Measurements from ENCODE around the gene ZSWIM8. TPM values are rescaled to one million over a fixed set of nuclear protein-coding genes. Genes with fewer than 3 reads are reported as not detected.
A peak's percentile ranks its signal among the peaks of the same experiment; 100 is the strongest.

The ZSWIM8 gene
- total RNA-seq, 4 donors from 2014 or later: 52.6 to 81.4 (median 78.9) TPM

DNA sequence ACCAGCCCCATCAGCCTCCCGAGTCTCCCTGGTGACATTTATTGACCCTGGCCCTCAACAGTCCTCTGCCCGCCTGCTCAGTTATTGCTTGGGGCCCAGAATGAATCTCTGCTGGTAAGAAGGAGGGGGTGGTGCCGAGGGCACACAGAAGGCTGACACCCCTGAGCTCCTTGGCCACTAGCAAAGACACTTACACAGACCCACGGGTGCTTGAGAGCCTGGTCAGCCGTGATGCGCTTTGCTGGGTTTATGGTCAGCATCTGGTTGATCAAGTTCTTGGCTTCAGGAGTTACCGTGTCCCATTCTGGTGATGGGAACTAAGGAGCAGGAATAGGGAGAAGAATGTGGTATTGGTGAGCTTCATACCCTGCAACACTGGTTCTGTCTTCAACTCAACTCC is 61.6 kb downstream of the ZSWIM8 start:
- Histone ChIP-seq H3K9me3 (no peaks in the 10 kb centered on the region), H3K4me3 (no peak overlapping the region), H3K27me3 (no peaks in the 10 kb centered on the region), H3K4me1 (peaks cover 11 to 14% of the 10 kb centered on the region in 2 donors), H3K27ac (no peak overlapping the region), H3K36me3 (peaks cover 0 to 41% of the 10 kb centered on the region in 2 donors)
- TF ChIP-seq, protein P1, sequence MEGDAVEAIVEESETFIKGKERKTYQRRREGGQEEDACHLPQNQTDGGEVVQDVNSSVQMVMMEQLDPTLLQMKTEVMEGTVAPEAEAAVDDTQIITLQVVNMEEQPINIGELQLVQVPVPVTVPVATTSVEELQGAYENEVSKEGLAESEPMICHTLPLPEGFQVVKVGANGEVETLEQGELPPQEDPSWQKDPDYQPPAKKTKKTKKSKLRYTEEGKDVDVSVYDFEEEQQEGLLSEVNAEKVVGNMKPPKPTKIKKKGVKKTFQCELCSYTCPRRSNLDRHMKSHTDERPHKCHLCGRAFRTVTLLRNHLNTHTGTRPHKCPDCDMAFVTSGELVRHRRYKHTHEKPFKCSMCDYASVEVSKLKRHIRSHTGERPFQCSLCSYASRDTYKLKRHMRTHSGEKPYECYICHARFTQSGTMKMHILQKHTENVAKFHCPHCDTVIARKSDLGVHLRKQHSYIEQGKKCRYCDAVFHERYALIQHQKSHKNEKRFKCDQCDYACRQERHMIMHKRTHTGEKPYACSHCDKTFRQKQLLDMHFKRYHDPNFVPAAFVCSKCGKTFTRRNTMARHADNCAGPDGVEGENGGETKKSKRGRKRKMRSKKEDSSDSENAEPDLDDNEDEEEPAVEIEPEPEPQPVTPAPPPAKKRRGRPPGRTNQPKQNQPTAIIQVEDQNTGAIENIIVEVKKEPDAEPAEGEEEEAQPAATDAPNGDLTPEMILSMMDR (IDR thresholded peaks at IDR 0.05 in 4 of 5, conservative IDR thresholded peaks at IDR 0.05 in 1 of 5): no peak
- TF ChIP-seq POLR2A (IDR thresholded peaks at IDR 0.05): no peak
- intact Hi-C loops (cut with DNase I; ENCODE audit: low total_unique reads): loop anchor here (5.0 kb wide), 1 partner anchor 235 kb away; no protein-coding TSS in a partner anchor
- DNase-seq (no peak), ATAC-seq (no peak)
- in situ Hi-C loops (cut with MboI; ENCODE audit: low sequenced_read_pairs in 4 of 4): loop anchor here in 3 of 4 donors (5.0 kb wide), 1 partner anchor 35 kb away; no protein-coding TSS in a partner anchor

DNA sequence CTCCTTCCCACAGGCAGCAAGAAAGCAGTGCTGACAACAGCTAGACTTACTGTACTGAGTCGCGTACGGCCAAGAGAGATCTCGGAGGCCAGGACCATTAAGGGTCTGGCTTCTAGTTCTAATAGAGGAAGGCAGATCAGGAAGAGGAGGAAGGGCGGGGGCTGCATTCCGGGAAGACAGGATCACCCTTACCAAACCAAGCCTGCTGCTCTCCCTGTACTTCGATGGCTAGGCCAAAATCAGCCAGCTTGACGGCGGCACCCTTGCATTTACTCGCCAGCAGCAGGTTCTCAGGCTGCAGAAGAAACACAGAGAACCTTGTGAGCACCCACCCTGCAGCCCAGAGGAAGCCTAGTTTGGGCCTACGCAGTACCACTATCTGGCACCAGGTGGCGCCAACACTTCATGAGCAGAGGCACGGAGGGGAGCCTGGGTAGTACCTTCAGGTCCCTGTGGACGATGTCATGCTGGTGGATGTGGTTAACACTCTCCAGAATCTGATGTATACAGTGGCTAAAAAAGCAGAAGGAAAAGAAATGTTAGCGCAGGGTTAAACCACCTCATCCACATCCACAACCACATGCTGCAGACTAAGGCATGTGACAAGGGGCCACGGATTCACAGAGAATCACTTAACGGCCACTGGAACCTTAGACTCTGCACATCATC is 63.5 kb downstream of the ZSWIM8 start:
- in situ Hi-C loops (cut with MboI; ENCODE audit: low sequenced_read_pairs in 4 of 4) (loop anchor here in 3 of 4 donors (5.0 kb wide), 1 partner anchor 33 kb away; no protein-coding TSS in a partner anchor), intact Hi-C loops (cut with DNase I; ENCODE audit: low total_unique reads) (loop anchor here (1.0 to 5.0 kb wide), 2 partner anchors 30 to 233 kb away; no protein-coding TSS in a partner anchor)
- Histone ChIP-seq H3K36me3 (peaks cover 0 to 42% of the 10 kb centered on the region in 2 donors), H3K9me3 (no peaks in the 10 kb centered on the region), H3K27me3 (no peaks in the 10 kb centered on the region), H3K4me3 (no peak overlapping the region), H3K27ac (peak overlapping the region; percentile 43 to 73 (median 44)), H3K4me1 (peaks cover 11 to 16% of the 10 kb centered on the region in 2 donors)
- peak; percentile 82 to 85 for ATAC-seq
- no peak for TF ChIP-seq POLR2A (IDR thresholded peaks at IDR 0.05)
- TF ChIP-seq, protein P1 (IDR thresholded peaks at IDR 0.05 in 4 of 5, conservative IDR thresholded peaks at IDR 0.05 in 1 of 5): peak; percentile 99 to 100 (median 100)
- peak; percentile 58 to 74 for DNase-seq

DNA sequence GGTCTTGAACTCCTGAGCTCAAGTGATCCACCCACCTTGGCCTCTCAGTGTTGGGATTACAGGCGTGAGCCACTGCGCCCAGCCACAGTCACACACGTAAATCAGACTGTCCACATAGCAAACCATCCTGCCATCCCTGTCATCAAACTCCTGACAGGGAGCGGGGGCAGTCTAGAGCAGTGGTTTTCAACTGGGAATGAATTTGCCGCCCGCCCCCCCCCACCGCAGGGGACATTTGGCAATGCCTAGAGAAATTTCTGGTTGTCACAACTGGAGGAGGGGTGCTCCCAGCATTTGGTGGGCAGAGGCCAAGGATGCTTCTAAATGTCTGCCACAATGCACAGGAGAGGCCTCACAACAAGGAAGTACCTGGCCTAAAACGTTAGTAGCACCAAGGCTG is 64.8 kb downstream of the ZSWIM8 start:
- no peak overlapping the region for H3K4me3 ChIP-seq
- no peaks in the 10 kb centered on the region for H3K9me3 ChIP-seq
- H3K27ac ChIP-seq: peak overlapping the region; percentile 43 to 73 (median 47)
- TF ChIP-seq, protein P1 (IDR thresholded peaks at IDR 0.05 in 4 of 5, conservative IDR thresholded peaks at IDR 0.05 in 1 of 5): no peak
- no peak for TF ChIP-seq POLR2A (IDR thresholded peaks at IDR 0.05)
- H3K36me3 ChIP-seq: peaks cover 0 to 42% of the 10 kb centered on the region in 2 donors
- peaks cover 16 to 17% of the 10 kb centered on the region in 2 donors for H3K4me1 ChIP-seq
- DNase-seq (no peak), ATAC-seq (no peak)
- in situ Hi-C loops (cut with MboI; ENCODE audit: low sequenced_read_pairs in 4 of 4): no loop called here
- no peaks in the 10 kb centered on the region for H3K27me3 ChIP-seq
- intact Hi-C loops (cut with DNase I; ENCODE audit: low total_unique reads): loop anchor here (2.0 kb wide), 1 partner anchor 17 kb away; no protein-coding TSS in a partner anchor

DNA sequence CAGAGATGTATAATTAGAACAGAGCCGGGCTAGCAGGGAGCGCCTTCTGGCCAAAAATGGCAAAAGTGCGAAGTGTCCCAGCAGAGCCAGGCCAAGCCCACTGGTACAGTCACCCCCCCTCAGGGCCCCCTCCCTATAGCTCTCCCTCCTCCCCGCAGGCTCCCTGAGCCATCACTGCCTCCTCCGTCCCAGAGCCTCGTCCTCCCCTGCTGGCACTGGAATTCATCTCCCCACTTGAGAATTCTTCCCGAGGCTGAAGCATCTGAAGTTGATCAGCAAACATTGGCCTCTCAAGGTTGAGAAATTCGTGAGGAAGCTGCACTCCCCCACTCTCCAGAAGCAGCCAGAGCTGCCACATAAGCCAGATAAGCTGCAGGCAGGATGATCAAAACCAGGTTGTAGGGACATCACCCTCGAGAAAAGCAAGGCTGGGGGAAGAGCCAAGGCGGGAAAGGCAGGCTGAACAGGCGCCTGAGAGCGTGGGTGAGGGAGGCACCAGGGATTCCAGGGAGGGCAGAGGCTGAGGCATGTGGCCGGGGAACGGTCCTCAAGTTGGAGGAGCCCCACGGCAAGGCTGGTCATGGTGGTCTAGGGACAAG is 65.6 kb downstream of the ZSWIM8 start:
- ATAC-seq: no peak
- peaks cover 16 to 17% of the 10 kb centered on the region in 2 donors for H3K4me1 ChIP-seq
- no peaks in the 10 kb centered on the region for H3K9me3 ChIP-seq
- in situ Hi-C loops (cut with MboI; ENCODE audit: low sequenced_read_pairs in 4 of 4): no loop called here
- TF ChIP-seq, protein P1 (IDR thresholded peaks at IDR 0.05 in 4 of 5, conservative IDR thresholded peaks at IDR 0.05 in 1 of 5): no peak
- TF ChIP-seq POLR2A (IDR thresholded peaks at IDR 0.05): no peak
- no peaks in the 10 kb centered on the region for H3K27me3 ChIP-seq
- intact Hi-C loops (cut with DNase I; ENCODE audit: low total_unique reads): loop anchor here (2.0 kb wide), 1 partner anchor 16 kb away; no protein-coding TSS in a partner anchor
- no peak overlapping the region for H3K4me3 ChIP-seq
- no peak for DNase-seq
- H3K27ac ChIP-seq: peak overlapping the region; percentile 43 to 73 (median 47)
- H3K36me3 ChIP-seq: peaks cover 0 to 42% of the 10 kb centered on the region in 2 donors

Other genes starting within 250 kb of the ZSWIM8 start
- 100 to 1,000 TPM in 3 of 4 donors, 10 to 100 TPM in 1; 89.8 to 276 (median 154) TPM for gene USP54, start 194.3 kb upstream of the ZSWIM8 start, total RNA-seq
- gene MYOZ1, start 144.1 kb upstream of the ZSWIM8 start, total RNA-seq: 1,000 to 10,000 TPM in 2 of 4 donors, 100 to 1,000 TPM in 2; 560 to 1,364 (median 992) TPM
- gene SYNPO2L, start 129.6 kb upstream of the ZSWIM8 start, total RNA-seq: 100 to 1,000 TPM in 1 of 4 donors, 10 to 100 TPM in 3; 26.8 to 117 (median 46.8) TPM
- gene AGAP5, start 87.5 kb upstream of the ZSWIM8 start, total RNA-seq: 1 to 10 TPM; 1.6 to 4.1 (median 3.1) TPM
- 10 to 100 TPM; 43.6 to 90.5 (median 69.6) TPM for gene SEC24C, start 41.2 kb upstream of the ZSWIM8 start, total RNA-seq
- gene CHCHD1, start 3.6 kb upstream of the ZSWIM8 start, total RNA-seq: 10 to 100 TPM; 25.3 to 41.8 (median 32.7) TPM
- 10 to 100 TPM in 1 of 4 donors, 1 to 10 TPM in 3; 7.8 to 21.7 (median 9.2) TPM for gene NDST2, start 26.0 kb downstream of the ZSWIM8 start, total RNA-seq
- gene CAMK2G, start 88.9 kb downstream of the ZSWIM8 start, total RNA-seq: 10 to 100 TPM; 48.6 to 67.5 (median 51.7) TPM
- gene PLAU, start 125.5 kb downstream of the ZSWIM8 start, total RNA-seq: 1 to 10 TPM in 3 of 4 donors, under 1 TPM in 1; 0.83 to 5.0 (median 2.3) TPM
- gene VCL, start 212.5 kb downstream of the ZSWIM8 start, total RNA-seq: 100 to 1,000 TPM; 129 to 299 (median 210) TPM

Measured in gastrocnemius medialis (tissue), 4 donors.